Stimulated activated CD8-positive, alpha-beta memory T cell treated with anti-CD3 and anti-CD28 coated beads, Interleukin-12 subunit alpha, Interleukin-12 subunit beta, amount 100 ng/mL, for 4 hours (primary cell): ENCODE results near the gene RAPGEF5.

Source experiments
- DNase-seq: peaks from one replicate; pipeline ENCODE4 v3.0.0-alpha.2; 2020; ENCODE audit warnings: low read depth

Gene RAPGEF5

GRCh38 chr7:22348379-22348778, 8.6 kb downstream of the RAPGEF5 start:
- DNase-seq: no peak

- no peak for DNase-seq
Measured at GRCh38 chr7:22346383-22347107, 10.4 kb downstream of the RAPGEF5 start.

- no peak for DNase-seq
Measured at GRCh38 chr7:22344655-22345054, 12.3 kb downstream of the RAPGEF5 start.

- no peak for DNase-seq
Measured at GRCh38 chr7:22343612-22344011, 13.3 kb downstream of the RAPGEF5 start.

GRCh38 chr7:22343071-22343470, 13.9 kb downstream of the RAPGEF5 start:
- DNase-seq: no peak

GRCh38 chr7:22339725-22340390, 17.1 kb downstream of the RAPGEF5 start:
- DNase-seq: no peak

- no peak for DNase-seq
Measured at GRCh38 chr7:22338877-22339276, 18.1 kb downstream of the RAPGEF5 start.

GRCh38 chr7:22338411-22338810, 18.5 kb downstream of the RAPGEF5 start:
- no peak for DNase-seq

- no peak for DNase-seq
Measured at GRCh38 chr7:22333680-22334141, 23.2 kb downstream of the RAPGEF5 start.

- DNase-seq: no peak
Measured at GRCh38 chr7:22332461-22332870, 24.5 kb downstream of the RAPGEF5 start.

GRCh38 chr7:22331704-22332103, 25.2 kb downstream of the RAPGEF5 start:
- no peak for DNase-seq

- no peak for DNase-seq
Measured at GRCh38 chr7:22330903-22331302, 26.1 kb downstream of the RAPGEF5 start.

- no peak for DNase-seq
Measured at GRCh38 chr7:22329816-22330524, 27.0 kb downstream of the RAPGEF5 start.

- no peak for DNase-seq
Measured at GRCh38 chr7:22326181-22326580, 30.8 kb downstream of the RAPGEF5 start.

- no peak for DNase-seq
Measured at GRCh38 chr7:22325671-22326070, 31.3 kb downstream of the RAPGEF5 start.

GRCh38 chr7:22323714-22324113, 33.2 kb downstream of the RAPGEF5 start:
- no peak for DNase-seq

- DNase-seq: no peak
Measured at GRCh38 chr7:22320416-22320815, 36.5 kb downstream of the RAPGEF5 start.

- DNase-seq: no peak
Measured at GRCh38 chr7:22319424-22320403, 37.2 kb downstream of the RAPGEF5 start.

GRCh38 chr7:22318376-22318775, 38.6 kb downstream of the RAPGEF5 start:
- no peak for DNase-seq

GRCh38 chr7:22317632-22318031, 39.3 kb downstream of the RAPGEF5 start:
- no peak for DNase-seq

- no peak for DNase-seq
Measured at GRCh38 chr7:22316914-22317313, 40.0 kb downstream of the RAPGEF5 start.

GRCh38 chr7:22307816-22308215, 49.1 kb downstream of the RAPGEF5 start:
- no peak for DNase-seq
